GM12873 (cell line): ENCODE data around the gene ZNF362.

Experiments
- CTCF ChIP-seq: IDR thresholded peaks from 2 replicates; pipeline ENCODE4 v1.5.1; 2012; ENCODE audit warnings: low read depth, mild to moderate bottlenecking, moderate library complexity, low read length, control low read depth; ENCODE audit not compliant: insufficient read depth; ENCODE audit errors: missing control alignments

The ZNF362 gene

GRCh38 chr1:33270808-33271465 lies 14.6 kb downstream of the ZNF362 start:
- TF ChIP-seq CTCF, result no peak

GRCh38 chr1:33271666-33272505 lies 15.6 kb downstream of the ZNF362 start:
- TF ChIP-seq CTCF, result no peak

DNA sequence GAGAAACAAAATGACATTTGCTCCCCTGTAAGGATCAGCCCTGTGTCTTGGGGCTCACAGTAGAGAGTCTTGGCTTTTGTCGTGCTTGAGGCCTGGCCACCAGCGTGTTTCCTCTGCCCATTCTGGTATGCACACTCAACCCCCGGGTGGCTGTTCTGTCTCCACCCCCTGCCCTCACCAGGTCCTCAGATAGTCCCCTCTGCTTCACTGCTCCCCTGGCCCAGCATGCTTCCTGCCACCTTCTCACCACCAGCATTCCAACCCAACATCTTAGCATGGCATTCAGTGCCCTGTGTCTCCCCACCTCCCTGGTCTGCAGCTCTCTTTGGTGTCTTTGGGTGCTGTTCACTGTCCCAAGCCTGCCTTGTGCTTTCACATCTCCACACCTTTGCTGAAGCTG lies 16.2 kb downstream of the ZNF362 start:
- no peak for TF ChIP-seq CTCF

DNA sequence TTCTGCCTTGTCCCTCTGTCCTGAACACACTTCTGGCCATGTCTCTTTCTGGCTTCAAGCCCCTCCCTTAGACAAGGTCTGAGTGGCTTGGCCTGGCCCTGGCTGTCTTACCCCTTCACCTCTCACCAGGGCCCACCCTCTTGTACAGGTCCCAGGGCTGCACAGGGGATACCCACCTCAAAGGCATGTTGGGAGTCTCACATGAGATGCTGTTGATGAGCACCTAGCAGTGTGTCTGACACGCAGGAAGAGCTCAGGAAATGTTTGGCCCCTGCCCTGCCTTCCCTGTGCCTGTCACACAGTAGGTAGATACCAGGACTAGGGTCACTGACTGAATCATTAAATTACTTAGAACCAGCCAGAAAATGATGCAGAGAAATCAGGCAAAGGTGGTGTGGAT lies 16.6 kb downstream of the ZNF362 start:
- no peak for TF ChIP-seq CTCF

DNA sequence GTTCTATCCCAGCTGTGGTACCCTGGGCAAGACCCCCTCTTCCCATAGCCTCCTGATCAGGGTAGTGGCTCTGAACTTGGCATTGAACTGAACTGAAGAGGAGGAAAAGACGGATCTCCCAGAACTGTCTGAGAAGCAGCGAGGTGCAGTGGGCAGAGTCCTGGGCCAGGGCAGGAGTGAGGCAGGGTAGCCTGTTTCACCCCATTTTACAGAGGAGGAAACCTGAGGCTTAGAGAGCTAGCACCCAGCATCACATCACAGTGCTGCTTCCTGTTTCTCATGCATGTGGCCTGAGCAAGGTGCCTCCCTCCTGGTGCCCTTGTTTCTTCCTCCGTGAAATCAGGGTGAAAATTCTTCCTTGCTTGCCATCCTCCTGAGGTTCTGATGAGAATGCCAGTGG lies 17.1 kb downstream of the ZNF362 start:
- TF ChIP-seq CTCF, result no peak

DNA sequence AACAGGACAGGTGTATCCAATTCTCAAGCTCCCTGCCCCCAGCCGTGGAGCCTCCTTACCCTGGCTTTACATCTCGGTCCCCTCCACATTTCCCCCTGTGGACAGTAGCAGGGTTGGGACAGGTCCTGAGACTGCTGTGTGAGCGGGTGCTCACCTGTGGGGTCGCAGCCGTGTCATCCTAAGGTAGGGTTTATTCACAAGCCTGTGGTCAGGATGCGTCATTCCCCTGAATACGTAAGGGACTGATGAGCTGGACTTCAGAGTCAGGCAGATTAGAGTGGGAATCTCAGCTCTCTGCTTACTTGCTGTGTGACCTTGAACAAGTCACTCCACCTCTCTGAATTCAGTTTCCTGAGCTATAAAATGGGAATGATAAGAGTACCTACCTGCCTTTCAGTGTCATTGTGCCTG lies 17.7 kb downstream of the ZNF362 start:
- no peak for TF ChIP-seq CTCF

DNA sequence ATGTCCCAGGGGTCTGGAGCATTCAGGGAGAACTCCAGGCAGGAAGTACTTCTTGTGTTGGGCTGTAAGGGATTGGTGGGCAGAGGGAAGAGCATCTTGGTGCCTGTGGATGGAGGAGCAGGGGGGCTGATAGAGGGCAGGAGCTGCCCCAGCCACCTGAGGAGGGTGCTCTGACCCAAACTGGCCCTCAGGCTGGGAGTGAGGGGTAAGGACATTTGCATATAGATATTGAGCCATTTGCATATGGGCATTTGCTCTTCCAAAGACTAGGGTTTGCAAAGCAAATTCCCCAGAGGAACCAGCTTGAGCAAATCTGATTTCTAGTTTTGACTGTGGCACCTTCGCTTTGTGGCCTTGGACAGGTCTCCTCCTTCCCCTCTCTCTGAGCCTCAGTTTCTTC lies 18.2 kb downstream of the ZNF362 start:
- no peak for TF ChIP-seq CTCF
